Muscle of leg (tissue), 11 donors: ENCODE data around the gene SLC25A42. TPM values are rescaled to one million over a fixed set of nuclear protein-coding genes. Genes with fewer than 3 reads are reported as not detected.
"Not testable (repeated sequence)": the region's sequence is repeated elsewhere in the genome, so short reads cannot be mapped to it uniquely, and the experiment has no call there.

Experiments
- DNase-seq: peaks from one replicate; pipeline ENCODE4 v3.0.0; 2013
- H3K27ac ChIP-seq: one replicate; pipeline ENCODE4 v1.5.1; 2013; ENCODE audit warnings: mild to moderate bottlenecking, low read length, control low read depth
- H3K27me3 ChIP-seq: one replicate; pipeline ENCODE4 v1.6.1; 2013; ENCODE audit warnings: low read length; ENCODE audit not compliant: control insufficient read depth, insufficient read depth
- H3K36me3 ChIP-seq: one replicate; pipeline ENCODE4 v1.6.1; 2013; ENCODE audit warnings: low read length; ENCODE audit not compliant: control insufficient read depth, insufficient read depth
- H3K4me1 ChIP-seq: one replicate; pipeline ENCODE4 v1.6.1; 2013; ENCODE audit warnings: low read length; ENCODE audit not compliant: control insufficient read depth, insufficient read depth
- H3K4me3 ChIP-seq: one replicate; pipeline ENCODE4 v1.5.1; 2013; ENCODE audit warnings: low read length, control low read depth
- H3K9me3 ChIP-seq: replicated peaks from 2 replicates; pipeline ENCODE4 v1.6.1; 2013; ENCODE audit warnings: low read depth, low read length; ENCODE audit not compliant: control insufficient read depth
- WGBS: methylation state at CpG from one replicate; pipeline ENCODE4 v1.1.5; 2013; ENCODE audit warnings: missing lambda C conversion rate; ENCODE audit not compliant: insufficient coverage; 5-methylcytosine and 5-hydroxymethylcytosine counted together
- polyA plus RNA-seq, 8 donors: library from polyadenylated mRNA; unstranded; fragments of 120-200 nt; gene quantifications; one replicate each; pipeline versions ENCODE4 v1.2.1 to v1.2.3, GENCODE V29; 2013; ENCODE audit warnings: inconsistent platforms in 1 of 8, low replicate concordance in 1 of 8; ENCODE audit not compliant: insufficient read length in 8 of 8, insufficient read depth in 1 of 8
- total RNA-seq: library from RNA; stranded (reverse); fragments of 120-200 nt; gene quantifications from one replicate; pipeline ENCODE4 v1.2.4, GENCODE V29; 2013

Gene SLC25A42
- total and polyA plus RNA-seq, 9 donors: 5.9 to 12.2 (median 9.7) TPM

DNA sequence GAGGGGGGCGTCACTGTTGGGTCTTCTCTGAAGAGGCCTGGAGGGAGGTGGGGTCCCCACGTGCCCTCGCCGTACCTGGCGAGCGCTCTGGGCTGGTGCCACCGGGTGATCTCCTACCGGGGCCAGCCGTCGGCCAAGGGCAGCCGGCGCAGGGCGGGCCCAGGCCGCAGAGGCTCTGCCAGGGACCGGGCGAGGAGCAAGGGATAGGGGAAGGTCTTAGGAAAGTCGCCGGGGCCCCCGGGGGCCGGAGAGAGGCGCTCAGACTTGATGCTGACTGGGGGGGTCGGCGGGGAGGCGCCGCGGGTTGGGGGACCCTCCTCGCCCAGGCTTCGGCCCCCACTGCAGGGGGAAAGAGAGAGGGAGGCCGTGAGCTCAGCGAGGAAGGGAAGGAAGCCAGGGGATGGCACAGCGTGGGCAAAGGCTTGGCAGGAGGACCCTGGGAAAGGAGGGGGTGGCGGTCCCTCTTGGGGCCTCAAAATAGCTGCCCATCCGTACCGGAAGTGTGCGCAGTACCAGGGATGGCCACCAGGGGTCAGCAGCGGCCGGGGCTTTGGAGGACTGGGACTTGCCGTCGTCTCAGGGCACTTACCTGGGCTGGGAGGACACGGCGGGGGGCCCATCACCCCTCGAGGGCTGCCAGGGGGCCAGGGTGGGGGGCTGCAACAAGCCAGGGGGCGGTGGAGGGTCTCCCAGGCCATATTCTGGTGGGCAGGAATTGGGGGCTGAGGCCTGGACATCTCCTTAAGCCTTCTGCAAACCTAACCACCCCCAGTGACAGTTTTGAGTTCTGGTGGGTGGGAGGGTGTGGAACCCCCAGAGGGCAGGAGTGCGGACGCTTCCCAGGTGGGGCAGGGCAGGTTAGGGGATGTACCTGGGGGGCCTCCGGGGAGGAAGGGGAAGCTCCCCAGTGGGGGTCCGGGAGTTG is 82.2 kb downstream of the SLC25A42 start:
- Histone ChIP-seq H3K9me3 (peaks cover 2% of the 10 kb centered on the region), H3K27me3 (no peaks in the 10 kb centered on the region), H3K36me3 (peaks cover 24% of the 10 kb centered on the region), H3K27ac (no peak overlapping the region), H3K4me3 (peak overlapping the region; percentile 13), H3K4me1 (peaks cover 7% of the 10 kb centered on the region)
- WGBS: 19% methylated on average over 37 of the region's 47 CpGs
- peak; percentile 68 for DNase-seq

DNA sequence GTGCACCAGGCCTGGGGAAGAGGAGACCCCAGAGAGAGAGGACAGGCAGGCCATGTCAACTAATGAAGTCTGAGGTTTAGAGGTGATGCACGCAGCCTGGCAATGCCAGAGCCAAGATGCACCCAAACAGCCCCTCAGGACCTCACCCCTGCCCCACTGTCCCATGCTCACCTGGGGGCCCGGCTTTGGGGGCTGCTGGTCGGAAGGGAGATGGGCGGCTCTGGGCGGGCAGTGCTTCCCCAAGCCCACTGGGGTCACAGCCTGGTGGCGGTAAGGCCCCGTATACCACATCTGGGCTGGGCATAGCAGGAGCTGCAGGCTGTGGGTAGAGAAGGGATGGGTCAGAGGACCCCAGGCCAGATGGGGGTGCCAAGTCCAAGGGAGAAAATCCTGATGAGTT is 83.1 kb downstream of the SLC25A42 start:
- H3K36me3 ChIP-seq: peaks cover 24% of the 10 kb centered on the region
- H3K27me3 ChIP-seq: no peaks in the 10 kb centered on the region
- DNase-seq: no peak
- peaks cover 2% of the 10 kb centered on the region for H3K9me3 ChIP-seq
- H3K4me1 ChIP-seq: peaks cover 7% of the 10 kb centered on the region
- H3K27ac ChIP-seq: no peak overlapping the region
- WGBS: 94% methylated on average over 7 of the region's 7 CpGs
- no peak overlapping the region for H3K4me3 ChIP-seq

DNA sequence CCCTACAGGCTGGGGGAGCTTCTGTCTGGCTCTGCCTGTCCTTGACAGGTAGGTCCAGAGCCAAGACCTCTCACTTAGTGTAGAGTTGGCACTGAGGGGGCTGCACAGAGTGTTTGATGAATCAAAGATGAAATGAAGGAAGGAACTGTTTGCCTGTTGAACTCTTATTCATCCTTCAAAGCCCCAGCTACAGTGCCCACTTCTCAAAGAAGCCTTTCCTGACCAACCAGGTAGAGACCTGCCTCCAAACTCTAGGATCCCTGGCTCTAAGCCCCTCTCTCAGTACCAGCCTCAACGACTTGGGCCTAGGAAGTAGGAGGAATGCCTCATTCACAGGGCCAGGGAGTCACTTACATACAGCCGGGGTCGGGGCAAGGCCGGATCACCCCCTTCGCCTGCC is 83.5 kb downstream of the SLC25A42 start:
- Histone ChIP-seq H3K4me1 (peaks cover 7% of the 10 kb centered on the region), H3K9me3 (peaks cover 2% of the 10 kb centered on the region), H3K27me3 (no peaks in the 10 kb centered on the region), H3K36me3 (peaks cover 24% of the 10 kb centered on the region), H3K27ac (no peak overlapping the region), H3K4me3 (no peak overlapping the region)
- 100% methylated on average over 4 of the region's 5 CpGs for WGBS
- no peak for DNase-seq

DNA sequence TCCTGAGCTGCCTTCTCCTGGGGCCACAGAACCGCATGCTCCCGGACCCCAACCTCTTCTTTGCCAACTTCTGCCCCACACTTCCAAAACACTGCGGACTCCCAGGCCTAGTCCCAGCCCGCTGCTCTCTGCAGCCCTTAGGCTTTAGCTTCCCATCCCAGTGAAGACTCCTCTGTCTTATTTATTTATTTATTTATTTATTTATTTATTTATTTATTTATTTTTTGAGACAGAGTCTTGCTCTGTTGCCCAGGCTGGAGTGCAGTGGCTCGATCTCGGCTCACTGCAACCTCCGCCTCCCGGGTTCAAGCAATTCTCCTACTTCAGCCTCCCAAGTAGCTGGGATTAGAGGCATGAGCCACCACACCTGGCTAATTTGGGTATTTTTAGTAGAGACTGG is 84.7 kb downstream of the SLC25A42 start:
- not testable (repeated sequence) for H3K27ac ChIP-seq, H3K9me3 ChIP-seq, H3K4me3 ChIP-seq, H3K4me1 ChIP-seq, H3K27me3 ChIP-seq, DNase-seq
- WGBS: 79% methylated on average over 2 of the region's 8 CpGs
- peaks cover 24% of the 10 kb centered on the region for H3K36me3 ChIP-seq

DNA sequence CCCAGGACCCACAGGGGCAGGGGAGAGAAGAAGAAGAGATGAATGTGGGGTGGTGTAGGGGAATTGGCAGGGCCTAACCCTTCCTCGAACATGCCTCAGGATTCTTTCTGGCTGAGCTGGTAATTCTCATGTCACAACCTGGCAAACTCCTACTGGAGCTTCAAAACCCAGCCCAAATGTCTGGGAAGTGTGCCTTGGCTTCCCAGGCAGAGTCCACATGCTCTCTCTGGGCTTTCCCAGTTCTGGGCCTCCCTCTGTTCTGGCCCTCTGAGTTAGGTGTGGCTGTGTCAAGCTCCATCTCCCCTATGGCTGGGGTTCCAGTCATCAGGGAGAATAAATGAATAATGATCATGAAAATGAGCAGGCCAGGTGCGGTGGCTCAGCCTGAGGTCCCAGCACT is 85.6 kb downstream of the SLC25A42 start:
- peaks cover 7% of the 10 kb centered on the region for H3K4me1 ChIP-seq
- H3K4me3 ChIP-seq: no peak overlapping the region
- no peak for DNase-seq
- no peaks in the 10 kb centered on the region for H3K27me3 ChIP-seq
- peaks cover 2% of the 10 kb centered on the region for H3K9me3 ChIP-seq
- no peak overlapping the region for H3K27ac ChIP-seq
- 57% methylated on average over 1 of the region's 2 CpGs for WGBS
- peaks cover 24% of the 10 kb centered on the region for H3K36me3 ChIP-seq

DNA sequence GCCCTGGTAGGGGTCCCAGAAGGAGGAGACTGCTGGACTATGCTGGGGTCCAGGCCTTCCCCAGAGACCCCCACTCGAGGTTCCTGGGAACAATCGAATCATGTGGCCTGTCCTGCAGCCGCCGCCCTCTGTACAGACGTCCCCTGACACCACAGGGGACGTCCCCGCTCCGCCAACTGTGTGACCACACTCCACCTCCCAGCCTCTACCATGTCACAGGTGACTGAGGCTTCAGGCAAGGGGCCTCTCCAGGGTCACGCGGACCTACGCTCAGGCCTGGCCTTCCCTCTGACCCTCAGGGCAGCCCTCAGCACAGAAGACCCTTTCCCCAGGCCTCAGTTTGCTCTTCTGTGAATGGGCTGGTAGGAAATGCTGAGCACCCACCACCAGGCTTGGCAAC is 87.6 kb downstream of the SLC25A42 start:
- DNase-seq: no peak
- Histone ChIP-seq H3K36me3 (peaks cover 31% of the 10 kb centered on the region), H3K4me1 (no peaks in the 10 kb centered on the region), H3K4me3 (no peak overlapping the region), H3K27me3 (no peaks in the 10 kb centered on the region), H3K9me3 (peaks cover 4% of the 10 kb centered on the region), H3K27ac (no peak overlapping the region)
- WGBS: 63% methylated on average over 11 of the region's 11 CpGs

DNA sequence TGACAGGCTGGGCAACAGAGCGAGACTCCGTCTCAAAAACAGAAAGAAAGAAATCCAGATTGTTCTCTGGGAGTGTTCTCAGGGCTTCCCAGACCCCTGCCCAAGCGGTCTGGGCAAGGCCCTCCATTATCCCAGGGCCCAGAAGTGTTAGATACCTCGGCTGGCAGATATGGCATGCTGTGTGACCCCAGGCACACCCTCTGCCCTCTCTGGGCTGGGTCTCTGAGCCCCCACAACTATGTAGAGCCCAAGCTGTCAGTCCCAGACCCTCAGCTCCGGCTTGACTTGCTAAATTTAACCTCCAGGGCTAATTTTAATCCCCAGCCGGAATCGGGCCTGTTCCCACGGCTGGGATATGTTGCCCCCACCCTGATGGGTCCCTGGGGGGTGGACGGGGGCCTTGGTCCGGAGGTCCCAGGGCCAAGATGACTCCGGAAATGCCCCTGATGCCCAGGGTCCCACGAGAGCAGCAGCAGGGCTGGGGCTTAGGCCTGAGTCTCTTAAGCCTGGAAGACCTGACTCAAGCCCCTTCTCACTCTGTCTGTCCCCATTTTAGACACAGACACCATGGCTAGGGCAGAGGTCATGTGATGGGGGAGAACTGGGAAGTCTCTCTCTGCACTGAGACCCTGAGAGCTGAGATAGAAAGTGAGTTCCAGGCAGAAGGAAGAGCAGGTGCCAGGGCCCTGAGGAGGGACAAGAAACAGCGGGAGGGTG is 89.0 kb downstream of the SLC25A42 start:
- Histone ChIP-seq H3K4me3 (no peak overlapping the region), H3K9me3 (peaks cover 2% of the 10 kb centered on the region), H3K4me1 (no peaks in the 10 kb centered on the region), H3K27me3 (no peaks in the 10 kb centered on the region), H3K27ac (no peak overlapping the region), H3K36me3 (peaks cover 22% of the 10 kb centered on the region)
- no peak for DNase-seq
- WGBS: 81% methylated on average over 10 of the region's 13 CpGs

DNA sequence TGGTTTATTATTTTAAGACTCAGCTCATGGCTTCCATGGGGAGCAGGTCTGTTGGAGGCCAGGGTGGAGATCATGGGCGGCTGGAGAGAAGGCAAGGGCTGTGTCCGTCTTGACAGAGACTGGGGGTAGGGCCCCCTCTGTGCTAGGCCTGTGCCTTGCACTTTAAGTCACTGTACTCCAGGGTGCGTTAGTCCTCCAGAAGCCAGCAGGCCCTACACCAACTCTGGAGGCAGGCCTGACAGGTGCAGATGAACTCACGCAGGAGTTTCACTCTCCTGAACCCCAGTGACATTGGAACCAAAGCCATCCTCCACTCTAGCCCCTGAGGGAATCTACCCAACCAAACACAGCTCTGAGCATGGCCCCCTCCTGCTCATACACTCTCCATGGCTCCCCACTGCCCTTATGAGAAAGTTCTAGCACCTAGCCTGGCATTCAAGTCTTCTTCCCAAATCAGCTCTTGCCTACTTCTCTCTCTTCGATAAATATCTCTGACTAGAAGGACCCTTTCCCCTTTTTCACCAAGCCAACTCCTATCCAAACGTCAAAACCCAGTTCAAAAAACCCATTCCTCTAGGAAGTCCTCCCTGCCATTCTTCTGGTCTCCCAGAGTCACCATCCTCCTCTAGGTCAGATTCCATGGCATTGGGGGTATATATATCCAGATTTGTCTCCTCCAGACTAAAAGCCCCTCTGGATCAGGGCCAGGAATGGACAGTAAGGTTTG is 91.1 kb downstream of the SLC25A42 start:
- no peaks in the 10 kb centered on the region for H3K4me1 ChIP-seq
- peaks cover 12% of the 10 kb centered on the region for H3K36me3 ChIP-seq
- no peak for DNase-seq
- no peak overlapping the region for H3K27ac ChIP-seq
- H3K9me3 ChIP-seq: peaks cover 2% of the 10 kb centered on the region
- H3K4me3 ChIP-seq: no peak overlapping the region
- no peaks in the 10 kb centered on the region for H3K27me3 ChIP-seq
- WGBS: 75% methylated on average over 4 of the region's 6 CpGs

DNA sequence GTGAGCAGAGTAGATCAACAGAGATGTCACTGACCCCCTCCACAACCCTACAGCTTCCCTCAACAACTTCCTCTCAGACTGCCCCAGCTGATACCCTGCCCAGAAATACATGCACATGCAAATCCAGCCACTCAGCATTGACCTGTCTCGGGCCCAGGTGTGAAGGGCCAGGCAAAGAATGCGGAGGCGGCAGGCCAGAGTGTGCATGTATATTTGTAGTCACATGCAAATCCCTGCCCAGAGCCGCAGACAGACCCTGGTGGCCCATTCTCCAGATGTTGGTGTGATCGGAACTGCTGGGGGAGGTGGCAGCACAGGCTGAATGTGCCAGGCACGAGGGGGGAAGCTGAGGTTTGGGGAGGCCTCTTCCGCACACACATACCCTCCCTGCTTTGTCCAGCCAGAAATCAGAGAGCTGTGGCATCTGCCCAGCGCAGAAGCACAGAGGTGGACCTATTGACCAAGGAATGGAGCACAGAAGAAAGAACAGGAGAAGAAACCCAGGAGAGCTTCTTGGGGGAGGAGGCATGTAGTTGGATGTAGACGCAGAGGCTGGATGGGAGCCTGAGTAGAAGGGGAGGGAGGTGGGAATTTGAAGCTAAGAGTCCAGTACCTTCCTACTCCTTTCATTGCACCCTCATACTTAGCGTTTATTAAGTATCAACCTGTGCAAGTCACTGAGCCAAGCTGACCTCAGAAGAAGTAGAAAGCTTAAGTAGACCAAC is 91.9 kb downstream of the SLC25A42 start:
- H3K4me3 ChIP-seq: no peak overlapping the region
- H3K9me3 ChIP-seq: peaks cover 2% of the 10 kb centered on the region
- peaks cover 12% of the 10 kb centered on the region for H3K36me3 ChIP-seq
- no peaks in the 10 kb centered on the region for H3K4me1 ChIP-seq
- DNase-seq: no peak
- no peaks in the 10 kb centered on the region for H3K27me3 ChIP-seq
- no peak overlapping the region for H3K27ac ChIP-seq
- 98% methylated on average over 4 of the region's 10 CpGs for WGBS
